PFSK-1 (cell line): ENCODE measurements around the gene ATL1.

ENCODE experiments used
- POLR2AphosphoS5 ChIP-seq: IDR thresholded peaks from 2 replicates; pipeline ENCODE4 v1.6.1; 2012; ENCODE audit warnings: low read depth, mild to moderate bottlenecking, control low read depth, low read length, moderate library complexity
- SIN3A ChIP-seq: IDR thresholded peaks from 2 replicates; pipeline ENCODE4 v1.6.1; 2012; ENCODE audit warnings: mild to moderate bottlenecking, low read length, moderate library complexity, borderline replicate concordance; ENCODE audit not compliant: insufficient read depth
- TF ChIP-seq, protein P1 (sequence below), 2 experiments: IDR thresholded peaks; 2 replicates each; pipeline versions ENCODE4 v1.6.1 to v1.8.0; 2011 to 2012; ENCODE audit warnings: low read depth in 2 of 2, low read length in 2 of 2, control low read depth in 1 of 2, inconsistent platforms in 1 of 2, mild to moderate bottlenecking in 1 of 2, moderate library complexity in 1 of 2; ENCODE audit not compliant: insufficient read depth in 1 of 2

DNA sequence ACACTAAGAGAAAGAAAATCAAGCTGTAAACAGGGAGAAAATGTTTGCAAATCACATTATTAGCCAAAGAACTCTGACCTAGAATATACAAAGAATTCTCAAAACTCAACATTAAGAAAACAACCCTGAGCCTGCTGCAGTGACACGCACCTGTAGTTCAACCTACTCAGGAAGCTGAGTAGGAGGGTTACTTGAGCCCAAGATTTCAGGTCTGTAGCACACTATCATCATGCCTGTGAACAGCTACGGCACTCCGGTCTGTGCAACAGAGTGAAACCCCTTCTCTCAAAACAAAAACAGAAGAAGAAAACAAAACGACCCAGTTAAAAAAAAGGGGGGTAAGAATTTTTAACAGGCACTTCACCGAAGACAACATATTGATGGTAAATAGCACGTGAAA is 87.3 kb downstream of the ATL1 start:
- no peak for TF ChIP-seq POLR2AphosphoS5
- TF ChIP-seq SIN3A = no peak
- TF ChIP-seq, protein P1, sequence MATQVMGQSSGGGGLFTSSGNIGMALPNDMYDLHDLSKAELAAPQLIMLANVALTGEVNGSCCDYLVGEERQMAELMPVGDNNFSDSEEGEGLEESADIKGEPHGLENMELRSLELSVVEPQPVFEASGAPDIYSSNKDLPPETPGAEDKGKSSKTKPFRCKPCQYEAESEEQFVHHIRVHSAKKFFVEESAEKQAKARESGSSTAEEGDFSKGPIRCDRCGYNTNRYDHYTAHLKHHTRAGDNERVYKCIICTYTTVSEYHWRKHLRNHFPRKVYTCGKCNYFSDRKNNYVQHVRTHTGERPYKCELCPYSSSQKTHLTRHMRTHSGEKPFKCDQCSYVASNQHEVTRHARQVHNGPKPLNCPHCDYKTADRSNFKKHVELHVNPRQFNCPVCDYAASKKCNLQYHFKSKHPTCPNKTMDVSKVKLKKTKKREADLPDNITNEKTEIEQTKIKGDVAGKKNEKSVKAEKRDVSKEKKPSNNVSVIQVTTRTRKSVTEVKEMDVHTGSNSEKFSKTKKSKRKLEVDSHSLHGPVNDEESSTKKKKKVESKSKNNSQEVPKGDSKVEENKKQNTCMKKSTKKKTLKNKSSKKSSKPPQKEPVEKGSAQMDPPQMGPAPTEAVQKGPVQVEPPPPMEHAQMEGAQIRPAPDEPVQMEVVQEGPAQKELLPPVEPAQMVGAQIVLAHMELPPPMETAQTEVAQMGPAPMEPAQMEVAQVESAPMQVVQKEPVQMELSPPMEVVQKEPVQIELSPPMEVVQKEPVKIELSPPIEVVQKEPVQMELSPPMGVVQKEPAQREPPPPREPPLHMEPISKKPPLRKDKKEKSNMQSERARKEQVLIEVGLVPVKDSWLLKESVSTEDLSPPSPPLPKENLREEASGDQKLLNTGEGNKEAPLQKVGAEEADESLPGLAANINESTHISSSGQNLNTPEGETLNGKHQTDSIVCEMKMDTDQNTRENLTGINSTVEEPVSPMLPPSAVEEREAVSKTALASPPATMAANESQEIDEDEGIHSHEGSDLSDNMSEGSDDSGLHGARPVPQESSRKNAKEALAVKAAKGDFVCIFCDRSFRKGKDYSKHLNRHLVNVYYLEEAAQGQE (IDR thresholded peaks at IDR 0.05; ENCODE audit: insufficient read depth in 1 of 2, low read depth in 2 of 2, low read length in 2 of 2) = no peak
